B cell (primary cell): ENCODE data around the gene ZNF555. TPM values are rescaled to one million over a fixed set of nuclear protein-coding genes. Genes with fewer than 3 reads are reported as not detected.

ENCODE experiments used
- ATAC-seq: fragments of 200-7000 bp; cut with Tn5 transposase; one replicate; pipeline ENCODE4 v1.10.0; 2021; ENCODE audit warnings: low read depth, mild to moderate bottlenecking, moderate number of reproducible peaks, moderate library complexity
- CTCF ChIA-PET: fragments of 350-600 bp; sonication (Branson Sonifier 250); formaldehyde crosslinking; loops from one replicate; lab custom pipeline; 2021; ENCODE audit warnings: antibody characterized with exemption, inconsistent platforms; lab: Charles Lee
- POLR2A ChIA-PET: fragments of 350-600 bp; sonication (Branson Sonifier 250); formaldehyde crosslinking; loops from one replicate; lab custom pipeline; 2021; ENCODE audit warnings: antibody characterized with exemption; lab: Charles Lee
- DNase-seq: peaks from one replicate; pipeline ENCODE4 v3.0.0; 2013
- H2AFZ ChIP-seq: 2 replicates; pipeline ENCODE4 v1.6.1; 2012; ENCODE audit warnings: mild to moderate bottlenecking, low read depth, low read length; ENCODE audit not compliant: insufficient read depth, poor library complexity, severe bottlenecking
- H3K27ac ChIP-seq, 2 donors: 1 replicate in 1 of 2; 2 replicates in 1 of 2; pipeline ENCODE4 v1.5.1; 2012 to 2013; ENCODE audit warnings: low read length in 2 of 2, mild to moderate bottlenecking in 2 of 2, moderate library complexity in 1 of 2
- H3K27me3 ChIP-seq, 4 experiments: fragments of 200-600 bp in 1 of 4; sonication (generic) in 1 of 4; replicated peaks in 1 of 4; 1 replicate in 2 of 4; 2 replicates in 2 of 4; pipeline versions ENCODE4 v1.6.1 to v1.7.0; 2013 to 2016; ENCODE audit warnings: low read length in 3 of 4, mild to moderate bottlenecking in 2 of 4, mixed read lengths in 1 of 4, moderate library complexity in 1 of 4; ENCODE audit not compliant: insufficient read depth in 4 of 4, control insufficient read depth in 3 of 4; ENCODE audit errors: control extremely low read depth in 1 of 4
- H3K36me3 ChIP-seq, 2 experiments: replicated peaks in 1 of 2; 1 replicate in 1 of 2; 2 replicates in 1 of 2; pipeline versions ENCODE4 v1.6.1 to v1.7.1; 2013; ENCODE audit warnings: low read length in 1 of 2; ENCODE audit not compliant: insufficient read depth in 2 of 2, control insufficient read depth in 1 of 2; ENCODE audit errors: control extremely low read depth in 1 of 2, extremely low read depth in 1 of 2
- H3K4me1 ChIP-seq, 2 donors: fragments of 200-600 bp in 1 of 2; sonication (generic) in 1 of 2; 1 replicate in 1 of 2; 2 replicates in 1 of 2; pipeline versions ENCODE4 v1.5.1 to v1.6.1; 2013 to 2017; ENCODE audit warnings: low read length in 2 of 2; ENCODE audit not compliant: control insufficient read depth in 2 of 2, insufficient read depth in 2 of 2
- H3K4me2 ChIP-seq: replicated peaks from 2 replicates; pipeline ENCODE3; 2012; ENCODE audit warnings: mild to moderate bottlenecking, low read depth, low read length; ENCODE audit not compliant: poor library complexity, severe bottlenecking
- H3K4me3 ChIP-seq, 5 experiments: fragments of 200-600 bp in 1 of 5; sonication (generic) in 1 of 5; 1 replicate in 3 of 5; 2 replicates in 2 of 5; pipeline versions ENCODE4 v1.5.1 to v1.7.0; 2011 to 2016; ENCODE audit warnings: low read length in 4 of 5, mild to moderate bottlenecking in 4 of 5, low read depth in 2 of 5, control low read depth in 1 of 5, moderate library complexity in 1 of 5; ENCODE audit not compliant: insufficient read depth in 1 of 5; ENCODE audit errors: control extremely low read depth in 1 of 5, extremely low read depth in 1 of 5
- H3K79me2 ChIP-seq: fragments of 200-600 bp; sonication (generic); one replicate; pipeline ENCODE4 v1.6.0; 2016; ENCODE audit warnings: low read length; ENCODE audit not compliant: control insufficient read depth, insufficient read depth
- H3K9ac ChIP-seq: fragments of 200-600 bp; sonication (generic); 2 replicates; pipeline ENCODE4 v1.6.1; 2017; ENCODE audit warnings: mild to moderate bottlenecking, low read length, moderate library complexity
- H3K9me3 ChIP-seq, 3 donors: one replicate each; pipeline versions ENCODE4 v1.6.1 to v1.7.1; 2013; ENCODE audit warnings: low read length in 2 of 3; ENCODE audit not compliant: control insufficient read depth in 2 of 3, insufficient read depth in 1 of 3; ENCODE audit errors: control extremely low read depth in 1 of 3
- H4K20me1 ChIP-seq: 2 replicates; pipeline ENCODE4 v1.6.0; 2012; ENCODE audit warnings: mild to moderate bottlenecking, low read length; ENCODE audit not compliant: insufficient read depth, control insufficient read depth, poor library complexity, severe bottlenecking
- H3K27ac Mint-ChIP-seq: one replicate; pipeline ENCODE4 v1.8.0; 2021; ENCODE audit warnings: mixed read lengths
- H3K27me3 Mint-ChIP-seq: one replicate; pipeline ENCODE4 v1.8.0; 2021; ENCODE audit warnings: mixed read lengths
- H3K4me1 Mint-ChIP-seq: one replicate; pipeline ENCODE4 v1.8.0; 2021; ENCODE audit warnings: mixed read lengths
- H3K4me3 Mint-ChIP-seq: one replicate; pipeline ENCODE4 v1.8.0; 2021; ENCODE audit warnings: mixed read lengths
- H3K9me3 Mint-ChIP-seq: one replicate; pipeline ENCODE4 v1.8.0; 2022; ENCODE audit warnings: mixed read lengths; ENCODE audit not compliant: insufficient read depth
- EZH2 ChIP-seq: IDR thresholded peaks from 2 replicates; pipeline ENCODE4 v1.6.1; 2012; ENCODE audit warnings: borderline replicate concordance, low read depth, mild to moderate bottlenecking, moderate library complexity, low read length; ENCODE audit not compliant: insufficient read depth, poor library complexity, severe bottlenecking
- WGBS: methylation state at CpG from one replicate; pipeline ENCODE4 v1.1.5; 2013; ENCODE audit warnings: missing lambda C conversion rate; ENCODE audit not compliant: insufficient coverage; 5-methylcytosine and 5-hydroxymethylcytosine counted together
- intact Hi-C: fragments of 100-400 bp; cut with micrococcal nuclease; formaldehyde crosslinking; loops from one replicate; pipeline ENCODE4 v1.10.0; 2022
- polyA minus RNA-seq: library from RNA; depleted of rRNA, polyadenylated mRNA; stranded (reverse); fragments of >200 nt; gene quantifications from 2 replicates; pipeline ENCODE4 v1.2.3, GENCODE V29; 2012
- polyA plus RNA-seq: library from polyadenylated mRNA; depleted of rRNA; stranded (reverse); fragments of >200 nt; gene quantifications from 2 replicates; pipeline ENCODE4 v1.2.3, GENCODE V29; 2012
- total RNA-seq, 2 donors: library from RNA; stranded (reverse); fragments of 120-200 nt in 1 of 2; gene quantifications; 1 replicate in 1 of 2; 2 replicates in 1 of 2; pipeline versions ENCODE4 v1.2.3 to v1.2.4, GENCODE V29; 2013 to 2022
- TF ChIP-seq, protein P1 (sequence below): fragments of 200-600 bp; IDR thresholded peaks from one replicate; pipeline ENCODE4 v1.8.0; 2022; ENCODE audit warnings: antibody characterized with exemption, mild to moderate bottlenecking

Gene ZNF555
- total RNA-seq: 7.4 and 9.7 TPM in 2 replicates
- total RNA-seq (2013): 5.5 TPM
- polyA plus RNA-seq: 0.75 and 1.8 TPM in 2 replicates
- polyA minus RNA-seq: 1.5 and 2.4 TPM in 2 replicates

DNA sequence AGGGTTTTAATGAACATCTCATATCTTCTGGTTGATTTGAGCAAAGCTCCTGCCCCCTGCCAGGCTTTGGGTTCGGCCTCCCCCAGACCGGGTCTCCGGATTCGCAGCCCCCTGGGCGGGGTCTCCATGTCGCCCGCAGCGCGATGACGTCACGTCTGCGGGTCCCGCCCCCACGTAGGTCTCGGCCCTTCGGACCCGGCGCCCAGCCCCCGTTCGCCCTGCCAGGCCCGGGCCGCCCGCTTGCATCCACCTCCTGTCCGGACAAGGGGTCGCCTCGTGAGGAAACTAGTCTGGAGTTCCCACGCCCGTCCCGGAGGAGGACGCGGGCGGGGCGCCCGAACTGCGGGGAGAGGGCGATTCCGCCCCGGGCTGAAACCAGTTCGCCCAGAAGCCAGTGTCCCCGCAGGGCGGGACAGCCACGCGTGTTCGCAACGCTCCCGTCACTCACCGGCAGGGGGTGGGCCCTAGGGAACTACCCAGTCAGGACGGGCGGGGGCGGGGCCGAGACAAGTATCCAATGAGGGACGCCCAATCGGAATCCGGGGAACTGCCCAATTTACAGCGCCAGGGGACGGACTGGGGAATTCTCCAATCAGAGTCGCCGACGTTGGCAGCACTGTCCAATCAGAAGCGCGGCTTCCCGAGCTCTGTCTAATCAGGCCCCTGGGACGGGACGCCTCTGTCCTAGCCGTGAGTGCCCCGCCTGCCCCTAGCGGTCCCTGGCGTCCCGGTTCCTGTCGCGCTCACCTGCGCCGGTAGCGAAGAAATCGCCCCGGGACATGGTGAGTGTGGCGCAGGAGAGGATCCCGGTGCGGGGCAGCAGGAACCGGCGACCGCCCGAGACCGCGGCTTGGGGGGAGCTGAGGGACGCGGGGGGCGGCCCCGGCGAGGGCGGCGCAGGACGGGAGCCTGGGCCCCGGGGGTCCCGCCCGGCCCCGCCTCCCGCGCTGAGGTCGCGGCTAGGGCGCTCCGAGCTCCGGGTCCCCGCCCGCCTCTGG lies at the start of gene ZNF555:
Gene ZNF555 (plus strand): TSS at position 682 of the 998 bp plus-strand sequence. CDS start 98 bp downstream, at position 780.
- H3K4me2 ChIP-seq: peak within 1 kb of the TSS; percentile 96
- intact Hi-C loops: loop anchor here (1.0 to 5.0 kb wide), 6 partner anchors 22 to 194 kb away; partner anchors contain the start of genes SGTA, ZNF554 and ZNF57
- peak; percentile 93 for ATAC-seq

More for the DNA sequence above, at the start of gene ZNF555:
- peak; percentile 99 for DNase-seq
- H3K27ac Mint-ChIP-seq: peak within 1 kb of the TSS; percentile 95
- Histone ChIP-seq H3K36me3 (peaks cover 0 to 3% of the 10 kb centered on the region in 2 experiments), H2AFZ (peak within 1 kb of the TSS; percentile 78), H3K4me1 (peaks cover 12 to 15% of the 10 kb centered on the region in 2 donors), H3K27me3 (no peaks in the 10 kb centered on the region), H3K27ac (peak within 1 kb of the TSS; percentile 83 to 86), H4K20me1 (no peaks in the 10 kb centered on the region), H3K79me2 (peaks cover 25% of the 10 kb centered on the region), H3K4me3 (peak within 1 kb of the TSS; percentile 34 to 77 (median 73)), H3K9ac (peak within 1 kb of the TSS; percentile 80), H3K9me3 (peaks cover 5 to 35% (median 6%) of the 10 kb centered on the region in 3 donors)
- CTCF ChIA-PET: interaction anchor here (0.5 to 1.6 kb wide), 10 partner anchors 14 to 342 kb away, joined by 3 to 6 read pairs (median 3); partner anchors contain the start of genes SGTA, ZNF554 and ZNF57
- TF ChIP-seq, protein P1, sequence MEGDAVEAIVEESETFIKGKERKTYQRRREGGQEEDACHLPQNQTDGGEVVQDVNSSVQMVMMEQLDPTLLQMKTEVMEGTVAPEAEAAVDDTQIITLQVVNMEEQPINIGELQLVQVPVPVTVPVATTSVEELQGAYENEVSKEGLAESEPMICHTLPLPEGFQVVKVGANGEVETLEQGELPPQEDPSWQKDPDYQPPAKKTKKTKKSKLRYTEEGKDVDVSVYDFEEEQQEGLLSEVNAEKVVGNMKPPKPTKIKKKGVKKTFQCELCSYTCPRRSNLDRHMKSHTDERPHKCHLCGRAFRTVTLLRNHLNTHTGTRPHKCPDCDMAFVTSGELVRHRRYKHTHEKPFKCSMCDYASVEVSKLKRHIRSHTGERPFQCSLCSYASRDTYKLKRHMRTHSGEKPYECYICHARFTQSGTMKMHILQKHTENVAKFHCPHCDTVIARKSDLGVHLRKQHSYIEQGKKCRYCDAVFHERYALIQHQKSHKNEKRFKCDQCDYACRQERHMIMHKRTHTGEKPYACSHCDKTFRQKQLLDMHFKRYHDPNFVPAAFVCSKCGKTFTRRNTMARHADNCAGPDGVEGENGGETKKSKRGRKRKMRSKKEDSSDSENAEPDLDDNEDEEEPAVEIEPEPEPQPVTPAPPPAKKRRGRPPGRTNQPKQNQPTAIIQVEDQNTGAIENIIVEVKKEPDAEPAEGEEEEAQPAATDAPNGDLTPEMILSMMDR: peak; percentile 74
- no peak for TF ChIP-seq EZH2
- POLR2A ChIA-PET: interaction anchor here (0.5 to 1.0 kb wide), 8 partner anchors 22 to 351 kb away, joined by 3 to 7 read pairs (median 4); partner anchors contain the start of gene ZNF554
- H3K4me3 Mint-ChIP-seq: peak within 1 kb of the TSS; percentile 95
- no peaks in the 10 kb centered on the region for H3K27me3 Mint-ChIP-seq
- H3K4me1 Mint-ChIP-seq: peaks cover 26% of the 10 kb centered on the region
- H3K9me3 Mint-ChIP-seq: peaks cover 7% of the 10 kb centered on the region
- under 1% methylated on average over 106 of the region's 106 CpGs for WGBS
